HG03097 (cell line): ENCODE measurements around the gene XIRP2.
"Not testable (repeated sequence)": the region's sequence is repeated elsewhere in the genome, so short reads cannot be mapped to it uniquely, and the experiment has no call there.

Experiments
- ATAC-seq: cut with Tn5 transposase; IDR thresholded peaks from one replicate; pipeline ENCODE4 v1.9.1; 2021; ENCODE audit not compliant: unreplicated experiment, low FRiP score

The XIRP2 gene

DNA sequence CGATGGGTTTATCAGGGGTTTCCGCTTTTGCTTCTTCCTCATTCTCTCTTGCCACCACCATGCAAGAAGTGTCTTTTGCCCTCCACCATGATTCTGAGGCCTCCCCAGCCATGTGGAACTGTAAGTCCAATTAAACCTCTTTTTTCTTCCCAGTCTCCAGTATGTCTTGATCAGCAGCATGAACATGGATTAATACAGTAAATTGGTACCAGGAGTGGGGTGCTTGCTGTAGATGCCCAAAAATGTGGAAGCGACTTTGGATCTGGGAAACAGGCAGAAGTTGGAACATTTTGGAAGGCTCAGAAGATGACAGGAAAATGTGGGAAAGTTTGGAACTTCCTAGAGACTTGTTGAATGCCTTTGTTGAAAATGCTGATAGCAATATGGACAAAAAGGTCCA lies 146.7 kb downstream of the XIRP2 start:
- not testable (repeated sequence) for ATAC-seq

DNA sequence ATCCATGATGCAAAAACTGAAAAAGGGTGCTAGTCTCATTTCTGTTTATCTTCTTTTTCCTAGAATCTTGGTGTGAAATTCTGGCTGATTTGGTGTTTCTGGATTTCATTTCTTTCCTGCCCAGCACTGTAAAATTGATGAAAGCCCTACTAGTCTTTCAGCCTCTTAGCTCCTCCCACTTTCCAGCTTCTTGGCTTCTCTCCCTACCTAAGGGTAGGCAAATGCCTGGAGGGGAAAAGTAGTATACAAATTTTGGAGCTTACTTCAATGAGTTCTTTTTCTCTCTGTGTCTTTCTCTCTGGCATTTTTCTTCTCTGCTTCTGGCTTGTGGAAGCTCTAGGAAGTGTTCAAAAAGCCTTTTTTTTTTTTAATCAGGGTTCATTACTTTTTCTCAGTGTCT lies 160.5 kb downstream of the XIRP2 start:
- ATAC-seq, result no peak

DNA sequence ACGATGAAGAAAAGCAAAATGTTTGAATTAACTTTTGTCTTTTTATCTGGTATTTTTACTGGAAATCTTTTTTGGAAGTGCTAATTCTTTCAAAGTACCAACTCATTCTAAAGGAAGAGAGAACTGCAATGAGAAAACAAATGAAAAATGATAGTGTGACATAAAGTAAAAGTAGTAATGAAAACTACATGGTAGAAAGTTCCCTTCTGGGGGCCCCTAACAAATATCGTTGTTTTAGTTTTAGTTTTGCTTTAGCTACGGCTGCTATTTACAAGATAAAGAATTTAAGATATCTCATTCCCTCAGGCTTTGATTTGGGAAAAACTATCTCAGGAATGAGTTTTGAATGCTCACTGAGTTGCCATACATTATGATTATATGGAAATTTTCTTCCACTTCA lies 161.4 kb downstream of the XIRP2 start:
- no peak for ATAC-seq

DNA sequence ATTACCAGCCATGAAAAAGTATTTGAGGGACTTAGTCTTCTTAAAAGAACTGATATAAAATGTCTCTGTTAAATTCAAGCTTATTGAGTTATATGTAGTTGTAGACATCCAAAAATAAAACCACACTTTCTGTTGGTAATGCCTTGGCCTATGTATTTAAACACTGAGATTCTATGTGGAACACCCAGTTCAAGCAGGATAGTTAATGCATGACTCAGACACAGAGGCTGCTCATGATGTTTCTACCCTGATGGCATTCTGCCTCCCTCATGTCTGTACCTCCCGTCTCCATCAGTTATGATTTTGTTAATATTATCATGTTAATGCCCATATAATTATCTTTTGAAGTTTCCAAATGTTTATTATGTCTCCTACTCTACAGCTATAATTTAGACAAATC lies 164.5 kb downstream of the XIRP2 start:
- ATAC-seq, result no peak

DNA sequence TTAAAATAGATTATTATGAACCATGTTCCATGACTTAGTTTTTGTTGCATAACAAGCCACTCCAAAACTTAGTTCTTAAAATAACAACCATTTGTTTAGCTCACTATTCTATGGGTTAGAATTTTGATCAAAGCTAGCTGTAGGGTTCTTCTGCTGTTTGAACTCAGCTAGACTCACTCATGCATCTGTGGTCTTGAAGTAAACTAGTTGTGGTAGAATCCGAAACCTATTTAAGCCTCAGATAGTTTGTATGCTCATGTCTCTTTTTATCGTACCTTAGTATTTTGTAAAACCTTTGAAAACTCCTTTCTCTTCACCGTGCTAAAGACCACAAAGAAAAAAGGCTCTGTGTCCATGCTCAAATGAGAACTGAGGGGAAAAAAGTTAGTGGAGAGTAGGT lies 166.6 kb downstream of the XIRP2 start:
- no peak for ATAC-seq

DNA sequence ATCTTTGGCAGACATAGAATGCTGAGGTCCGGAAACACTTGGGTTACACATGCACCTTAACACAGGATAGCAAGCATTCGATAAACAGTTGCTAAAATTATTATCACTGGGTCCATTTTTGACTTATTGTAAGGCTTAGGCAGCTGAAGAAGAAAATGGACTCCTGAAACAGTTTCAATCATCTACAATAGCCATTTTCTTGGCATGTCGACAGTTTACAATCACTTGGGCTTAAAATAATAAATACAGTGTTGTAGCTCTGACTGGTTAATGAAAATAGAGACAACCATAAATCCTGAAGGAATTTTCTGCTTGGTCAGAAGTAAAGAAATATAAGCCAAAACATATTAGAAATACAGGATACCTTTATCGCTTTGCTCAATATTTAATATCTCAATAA lies 169.2 kb downstream of the XIRP2 start:
- ATAC-seq, result no peak

DNA sequence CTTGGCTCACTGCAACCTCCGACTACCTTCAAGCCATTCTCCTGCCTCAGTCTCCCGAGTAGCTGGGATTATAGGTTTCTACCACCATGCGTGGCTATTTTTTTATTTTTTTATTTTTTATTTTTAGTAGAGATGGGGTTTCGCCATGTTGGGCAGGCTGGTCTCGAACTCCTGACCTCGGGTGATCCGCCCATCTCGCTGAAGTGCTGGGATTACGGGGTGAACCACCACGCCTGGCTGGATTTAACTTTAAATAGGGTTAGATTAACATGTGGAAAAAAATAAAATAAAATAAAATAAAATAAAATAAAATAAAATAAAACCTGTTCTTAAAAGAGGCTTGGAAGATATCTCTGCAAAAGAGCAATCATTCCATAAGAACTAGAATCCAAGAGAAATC lies 170.9 kb downstream of the XIRP2 start:
- ATAC-seq, result no peak

DNA sequence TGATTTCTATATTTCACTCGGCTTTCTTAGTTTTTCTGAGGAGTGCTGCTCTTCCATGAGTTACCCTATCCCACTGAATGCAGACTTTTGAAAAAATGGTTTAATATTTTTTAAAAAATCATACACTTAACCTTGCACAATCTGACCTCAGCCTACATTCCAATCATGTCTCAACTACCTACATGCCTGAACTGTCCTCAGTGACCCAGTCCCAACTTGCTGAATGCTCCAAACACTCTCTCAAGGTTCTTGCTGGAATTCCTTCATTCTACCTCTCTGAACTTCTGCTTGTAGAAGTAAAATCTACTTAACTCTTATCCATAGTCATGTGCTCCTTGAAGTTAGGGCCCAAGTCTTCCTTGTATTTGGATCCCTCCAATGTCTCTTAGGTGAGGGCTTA lies 181.6 kb downstream of the XIRP2 start:
- ATAC-seq, result no peak

DNA sequence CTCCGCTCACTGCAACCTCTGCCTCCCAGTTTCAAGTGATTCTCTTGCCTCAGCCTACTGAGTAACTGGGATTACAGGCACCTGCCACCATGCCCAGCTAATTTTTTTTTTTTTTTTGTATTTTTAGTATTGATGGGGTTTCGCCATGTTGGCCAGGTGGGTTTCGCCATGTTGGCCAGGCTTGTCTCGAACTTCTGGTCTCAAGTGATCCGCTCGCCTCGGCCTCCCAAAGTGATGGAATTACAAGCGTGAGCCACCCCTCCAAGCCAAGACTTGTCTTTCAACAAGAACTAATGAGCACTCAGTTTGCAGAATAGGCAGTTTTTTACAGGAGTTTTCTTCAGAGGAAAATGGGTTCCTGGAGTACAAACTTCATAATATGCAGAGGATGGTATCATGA lies 187.4 kb downstream of the XIRP2 start:
- ATAC-seq, result not testable (repeated sequence)

DNA sequence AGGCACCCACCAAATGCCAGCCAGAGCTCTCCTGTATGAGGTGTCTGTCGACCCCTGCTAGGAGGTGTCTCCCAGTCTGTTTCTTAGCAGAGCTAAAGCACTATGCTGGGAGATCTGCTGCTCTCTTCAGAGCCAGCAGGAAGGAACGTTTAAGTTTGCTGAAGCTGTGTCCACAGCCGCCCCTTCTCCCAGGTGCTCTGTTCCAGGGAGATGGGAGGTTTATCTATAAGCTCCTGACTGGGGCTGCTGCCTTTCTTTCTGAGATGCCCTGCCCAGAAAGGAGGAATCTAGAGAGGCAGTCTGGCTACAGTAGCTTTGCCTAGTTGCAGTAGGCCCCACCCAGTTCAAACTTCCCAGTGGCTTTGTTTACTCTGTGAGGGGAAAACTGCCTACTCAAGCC lies 210.7 kb downstream of the XIRP2 start:
- ATAC-seq, result not testable (repeated sequence)

DNA sequence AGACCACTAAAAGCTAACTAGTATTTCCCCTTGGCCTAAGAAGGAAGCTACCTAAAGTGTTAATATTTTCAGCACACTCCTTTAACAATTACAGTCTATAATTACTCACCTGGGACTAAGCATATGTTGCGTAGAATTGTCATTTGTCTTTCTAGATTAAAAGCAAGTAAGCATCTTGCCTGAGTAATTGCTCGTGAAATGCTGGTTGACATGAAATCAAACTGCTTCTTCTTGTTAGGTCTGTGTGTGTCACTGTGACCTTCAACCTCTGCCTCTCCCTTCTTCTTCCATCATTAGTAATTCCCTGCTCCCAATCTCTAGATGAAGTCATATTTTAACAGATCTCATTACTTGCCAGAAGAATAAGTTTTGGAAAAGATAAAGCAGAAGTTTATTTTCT lies 212.2 kb downstream of the XIRP2 start:
- no peak for ATAC-seq

DNA sequence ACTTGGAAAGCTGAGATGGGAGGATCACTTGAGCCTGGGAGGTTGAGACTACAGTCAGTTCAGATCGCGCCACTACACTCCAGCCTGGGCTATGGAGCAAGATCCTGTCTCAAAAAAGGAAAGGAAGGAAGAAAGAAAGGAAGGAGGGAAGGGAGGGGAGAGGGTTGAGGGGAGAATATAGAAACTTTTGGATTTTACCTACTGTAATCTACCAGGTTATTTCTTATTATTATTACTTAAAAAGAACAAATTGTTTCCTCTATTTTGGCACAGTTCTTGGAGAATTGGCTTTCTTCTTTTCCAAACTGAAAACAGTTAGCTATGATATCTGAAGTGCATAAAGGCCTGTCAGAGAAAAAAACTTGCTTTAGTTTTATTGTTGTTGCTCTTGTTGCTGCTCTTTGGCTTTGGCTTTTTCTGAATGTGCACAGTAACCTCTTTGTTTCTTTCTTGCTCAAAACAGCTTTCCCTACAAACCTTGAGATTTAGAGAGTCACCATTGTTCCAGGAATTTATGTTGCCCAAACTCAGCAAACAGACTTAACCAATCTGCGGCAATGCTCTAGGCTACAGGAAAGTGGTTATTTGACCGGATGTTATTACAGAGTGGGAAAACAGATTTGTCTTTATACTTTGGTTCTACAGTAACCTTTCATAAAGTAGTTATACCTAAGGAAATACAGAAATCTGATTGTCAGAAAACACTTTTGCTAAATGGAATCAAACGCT lies 214.9 kb downstream of the XIRP2 start:
- no peak for ATAC-seq

DNA sequence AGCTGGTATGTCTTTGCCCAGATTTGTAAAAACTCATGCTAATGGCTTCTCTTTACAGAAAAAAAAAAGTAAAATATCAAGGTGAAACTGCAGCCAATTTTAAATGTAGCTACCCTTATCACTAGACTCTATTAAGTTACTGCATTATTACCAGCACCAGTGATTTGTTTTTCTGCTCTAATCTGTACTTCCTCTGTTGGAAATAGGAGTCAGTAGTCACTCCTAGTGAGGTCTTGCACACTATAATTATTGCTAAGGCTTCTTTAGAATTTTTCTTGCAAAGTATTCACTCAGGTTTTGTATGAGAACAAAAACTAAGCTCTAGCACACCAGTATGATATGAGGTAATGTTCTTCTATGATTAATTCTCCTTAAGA lies 215.5 kb downstream of the XIRP2 start:
- ATAC-seq, result no peak

DNA sequence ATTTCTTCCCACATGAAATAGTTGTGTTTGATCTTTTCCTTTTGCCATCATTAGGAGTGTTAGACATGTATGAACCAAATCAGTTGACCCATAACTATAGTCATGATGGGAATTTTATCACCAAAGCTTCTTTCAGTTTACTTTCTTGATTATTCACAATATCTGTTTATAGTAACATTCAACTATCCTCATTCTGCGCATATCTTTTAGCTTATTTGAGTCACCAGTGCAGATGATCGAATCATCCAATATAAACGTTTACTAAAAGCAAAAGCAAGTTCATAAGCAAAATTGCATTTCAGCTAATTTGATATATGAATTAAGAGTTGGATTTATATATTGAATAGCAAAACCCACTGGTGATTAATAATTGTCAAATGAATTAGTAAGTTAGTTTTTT lies 216.4 kb downstream of the XIRP2 start:
- no peak for ATAC-seq

DNA sequence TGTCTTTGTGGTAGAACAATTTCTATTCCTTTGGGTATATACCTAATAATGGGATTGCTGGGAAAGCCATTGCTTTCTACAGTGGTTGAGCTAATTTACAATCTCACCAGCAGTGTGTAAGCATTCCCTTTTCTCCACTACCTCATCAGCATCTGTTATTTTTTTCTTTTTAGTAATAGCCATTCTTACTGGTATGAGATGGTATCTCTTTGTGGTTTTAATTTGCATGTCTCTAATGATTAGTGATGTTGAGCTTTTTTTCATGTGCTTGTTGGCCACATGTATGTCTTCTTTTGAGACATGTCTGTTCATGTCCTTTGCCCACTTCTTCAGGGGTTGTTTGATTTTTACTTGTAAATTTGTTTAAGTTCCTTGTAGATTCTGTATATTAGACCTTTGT lies 221.4 kb downstream of the XIRP2 start:
- ATAC-seq, result not testable (repeated sequence)

DNA sequence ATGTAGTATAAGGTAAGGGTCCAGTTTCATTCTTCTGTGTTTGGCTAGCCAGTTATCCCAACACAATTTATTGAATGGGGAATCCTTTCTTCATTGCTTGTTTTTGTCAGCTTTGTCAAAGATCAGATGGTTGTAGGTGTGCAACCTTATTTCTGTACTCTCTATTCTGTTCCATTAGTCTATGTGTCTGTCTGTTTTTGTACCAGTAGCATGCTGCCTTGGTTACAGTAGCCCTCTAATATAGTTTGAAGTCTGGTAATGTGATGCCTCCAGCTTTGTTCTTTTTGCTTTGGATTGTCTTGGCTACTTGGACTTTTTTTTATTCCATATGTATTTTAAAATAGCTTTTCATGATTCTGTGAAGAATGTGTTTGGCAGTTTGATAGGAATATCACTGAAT lies 222.1 kb downstream of the XIRP2 start:
- no peak for ATAC-seq

DNA sequence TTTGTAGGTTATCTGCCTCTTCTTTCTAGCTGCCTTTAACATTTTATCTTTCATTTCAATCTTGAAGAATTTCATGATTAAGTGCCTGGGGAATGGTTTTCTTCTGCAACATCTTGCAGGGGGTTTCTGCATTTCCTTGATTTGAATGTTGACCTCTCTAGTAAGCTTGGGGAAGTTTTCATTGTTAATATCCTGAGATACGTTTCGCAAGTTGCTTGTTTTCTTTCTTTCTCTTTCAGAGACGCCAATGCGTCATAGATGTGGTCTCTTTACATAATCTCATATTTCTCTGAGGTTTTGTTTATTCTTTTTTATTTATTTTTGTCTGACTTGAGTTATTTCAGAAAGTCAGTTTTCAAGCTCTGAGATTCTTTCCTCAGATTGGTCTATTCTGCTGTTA lies 225.7 kb downstream of the XIRP2 start:
- no peak for ATAC-seq

DNA sequence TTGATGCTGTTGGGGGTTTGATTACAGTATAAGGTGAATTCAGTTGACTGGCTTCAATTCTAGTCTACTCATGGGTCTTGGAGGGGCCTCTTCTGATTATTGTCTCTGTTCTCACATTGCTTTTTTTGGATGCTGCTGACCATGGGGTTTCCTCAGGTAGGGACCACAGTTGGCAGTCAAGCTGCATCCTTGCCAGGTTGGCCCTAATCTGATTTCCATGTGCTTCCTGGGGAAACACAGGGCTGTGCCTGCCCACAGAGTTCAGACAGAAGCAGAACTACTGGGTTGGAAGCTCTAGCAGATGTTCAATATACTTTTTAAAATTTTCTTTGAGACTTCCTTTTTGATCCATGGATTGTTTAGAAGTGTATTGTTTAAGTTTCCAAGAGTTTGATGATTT lies 227.3 kb downstream of the XIRP2 start:
- ATAC-seq, result no peak

DNA sequence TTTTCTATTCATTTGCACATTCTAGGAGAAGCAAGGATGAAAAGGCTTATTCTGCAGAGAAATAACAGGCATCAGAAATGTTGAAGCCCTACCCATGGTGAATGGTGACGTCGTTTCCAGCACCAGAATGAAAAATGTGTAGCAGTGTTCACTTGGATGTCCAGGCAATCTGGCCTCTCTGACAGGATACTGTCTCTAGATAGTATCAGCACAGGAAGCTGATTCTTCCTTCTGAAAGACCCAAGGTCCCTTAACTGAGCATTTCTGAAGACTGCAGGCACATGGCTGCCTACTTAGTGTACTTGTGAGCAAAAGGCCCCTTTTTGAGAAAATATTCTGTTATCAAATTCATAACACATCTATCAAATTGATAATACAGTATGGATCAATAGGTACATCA lies 234.1 kb downstream of the XIRP2 start:
- no peak for ATAC-seq

DNA sequence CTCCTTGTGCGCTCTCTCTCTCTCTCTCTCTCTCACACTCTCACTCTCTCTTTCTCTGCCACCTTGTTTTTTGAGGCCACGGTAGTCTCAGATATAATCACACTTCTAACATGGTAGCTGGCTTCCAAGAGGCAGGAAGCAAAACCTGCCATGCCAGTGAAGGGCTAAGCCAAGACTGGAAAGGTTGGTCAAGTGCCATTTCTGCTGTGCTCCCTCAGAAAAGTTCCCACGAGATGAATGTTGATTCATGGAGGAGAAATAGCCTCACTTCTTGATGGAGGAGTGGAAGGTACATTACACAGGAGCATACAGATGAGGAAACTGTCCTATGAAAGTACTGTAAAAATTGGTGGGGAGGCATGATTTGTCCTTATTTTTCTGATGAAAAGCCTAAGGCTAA lies 237.9 kb downstream of the XIRP2 start:
- ATAC-seq, result no peak

DNA sequence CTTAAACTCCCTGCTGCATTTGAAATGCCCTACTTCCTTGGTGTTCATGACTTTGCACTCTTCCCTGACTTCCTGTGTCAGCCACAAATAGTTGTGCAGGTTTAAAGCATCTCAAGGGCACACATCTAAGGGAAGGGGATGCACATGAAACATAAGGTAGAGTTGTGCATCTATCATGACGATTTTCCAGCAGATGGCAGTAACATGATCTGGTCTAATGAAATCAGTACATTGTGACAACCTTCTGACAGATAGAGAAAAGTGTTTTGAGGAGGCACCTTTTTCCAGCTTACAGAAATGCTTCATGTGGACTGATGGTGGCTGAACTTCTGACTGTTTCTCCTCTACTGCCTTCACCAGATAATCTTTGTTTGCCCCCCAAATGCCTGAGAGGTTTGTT lies 238.9 kb downstream of the XIRP2 start:
- no peak for ATAC-seq

DNA sequence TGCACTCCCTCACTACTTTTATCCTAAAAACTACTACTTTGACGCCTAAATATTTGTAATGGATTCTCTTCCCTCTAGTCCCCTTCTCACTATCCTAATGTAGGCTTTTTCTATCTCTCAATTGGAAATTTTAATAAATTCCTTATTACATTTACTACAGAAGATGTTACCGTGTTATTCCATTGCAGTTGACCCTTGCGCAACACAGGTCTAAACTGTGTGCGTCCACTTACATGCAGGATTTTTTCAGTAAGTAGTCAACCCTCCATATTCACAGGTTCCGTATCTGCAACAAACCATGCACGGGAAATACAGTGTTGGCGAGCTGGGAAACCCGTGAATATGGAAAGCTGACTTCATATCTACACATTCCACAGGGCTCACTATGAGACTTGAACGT lies 239.8 kb downstream of the XIRP2 start:
- no peak for ATAC-seq

DNA sequence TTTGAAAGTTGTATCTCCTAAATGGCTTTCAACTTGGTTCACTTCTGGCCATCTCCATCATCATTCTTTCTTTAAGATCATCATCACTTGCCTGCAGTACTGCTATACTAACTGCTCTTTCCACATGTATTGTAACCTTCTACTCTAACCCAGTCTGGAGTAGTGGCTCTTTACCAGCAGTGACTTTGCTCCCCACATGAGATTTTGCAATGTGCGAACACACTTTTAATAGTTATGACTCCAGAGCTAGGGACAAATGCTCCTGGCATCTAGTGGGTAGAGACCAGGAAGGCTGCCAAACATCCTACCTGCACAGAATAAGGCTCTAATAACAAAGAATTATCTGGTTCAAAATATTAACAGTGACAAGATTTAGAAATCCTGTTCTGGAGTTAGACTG lies 243.8 kb downstream of the XIRP2 start:
- no peak for ATAC-seq
